Dendritic cell treated with granulocyte-macrophage colony-stimulating factor and Interleukin-4, amounts not matched to agents 40 ng/mL and 50 ng/mL, for 4 days (primary cell): Measurements from ENCODE around the gene TJP3.

Experiments
- H3K27ac Mint-ChIP-seq: one replicate; pipeline ENCODE4 v1.8.0; 2022; ENCODE audit warnings: mild to moderate bottlenecking, mixed read lengths
- H3K27me3 Mint-ChIP-seq: one replicate; pipeline ENCODE4 v1.8.0; 2022; ENCODE audit warnings: mild to moderate bottlenecking, mixed read lengths
- H3K36me3 Mint-ChIP-seq: one replicate; pipeline ENCODE4 v1.8.0; 2022; ENCODE audit warnings: low read depth, mixed read lengths
- H3K4me1 Mint-ChIP-seq: one replicate; pipeline ENCODE4 v1.8.0; 2022; ENCODE audit warnings: low read depth, mixed read lengths
- H3K4me3 Mint-ChIP-seq: one replicate; pipeline ENCODE4 v1.8.0; 2022; ENCODE audit warnings: mild to moderate bottlenecking, moderate library complexity, mixed read lengths
- H3K9me3 Mint-ChIP-seq: one replicate; pipeline ENCODE4 v1.8.0; 2022; ENCODE audit warnings: mixed read lengths
- intact Hi-C: fragments of 100-400 bp; cut with micrococcal nuclease; formaldehyde crosslinking; loops from one replicate; pipeline ENCODE4 v1.15.0; 2022

Gene TJP3

GRCh38 chr19:3774621-3775373 lies 66.6 kb downstream of the TJP3 start:
- H3K9me3 Mint-ChIP-seq, result peaks cover 7% of the 10 kb centered on the region
- no peak overlapping the region for H3K4me3 Mint-ChIP-seq
- H3K27me3 Mint-ChIP-seq, result peaks cover 2% of the 10 kb centered on the region
- H3K4me1 Mint-ChIP-seq, result peaks cover 5% of the 10 kb centered on the region
- H3K36me3 Mint-ChIP-seq, result peaks cover 19% of the 10 kb centered on the region
- intact Hi-C loops, result no loop called here
- no peak overlapping the region for H3K27ac Mint-ChIP-seq

- Mint-ChIP-seq H3K27me3 (peaks cover 2% of the 10 kb centered on the region), H3K9me3 (peaks cover 7% of the 10 kb centered on the region), H3K4me3 (no peak overlapping the region), H3K4me1 (peaks cover 5% of the 10 kb centered on the region), H3K27ac (no peak overlapping the region), H3K36me3 (peaks cover 14% of the 10 kb centered on the region)
- intact Hi-C loops, result no loop called here
These were observed 67.2 kb downstream of the TJP3 start for GRCh38 chr19:3775374-3775711.

GRCh38 chr19:3775831-3776230 lies 67.6 kb downstream of the TJP3 start:
- peaks cover 2% of the 10 kb centered on the region for H3K27me3 Mint-ChIP-seq
- no peak overlapping the region for H3K4me3 Mint-ChIP-seq
- H3K4me1 Mint-ChIP-seq, result peaks cover 5% of the 10 kb centered on the region
- peaks cover 14% of the 10 kb centered on the region for H3K36me3 Mint-ChIP-seq
- H3K27ac Mint-ChIP-seq, result no peak overlapping the region
- H3K9me3 Mint-ChIP-seq, result peaks cover 7% of the 10 kb centered on the region
- intact Hi-C loops, result no loop called here

- Mint-ChIP-seq H3K9me3 (peaks cover 13% of the 10 kb centered on the region), H3K27me3 (peaks cover 2% of the 10 kb centered on the region), H3K4me3 (no peak overlapping the region), H3K4me1 (peaks cover 5% of the 10 kb centered on the region), H3K27ac (no peak overlapping the region), H3K36me3 (peaks cover 18% of the 10 kb centered on the region)
- intact Hi-C loops, result no loop called here
These were observed 68.4 kb downstream of the TJP3 start for GRCh38 chr19:3776479-3777040.

GRCh38 chr19:3778104-3778867 lies 70.1 kb downstream of the TJP3 start:
- H3K27me3 Mint-ChIP-seq, result no peaks in the 10 kb centered on the region
- H3K27ac Mint-ChIP-seq, result no peak overlapping the region
- H3K4me3 Mint-ChIP-seq, result no peak overlapping the region
- H3K4me1 Mint-ChIP-seq, result peaks cover 5% of the 10 kb centered on the region
- H3K9me3 Mint-ChIP-seq, result peaks cover 29% of the 10 kb centered on the region
- H3K36me3 Mint-ChIP-seq, result peaks cover 35% of the 10 kb centered on the region
- intact Hi-C loops, result no loop called here

GRCh38 chr19:3778899-3779723 lies 70.9 kb downstream of the TJP3 start:
- Mint-ChIP-seq H3K27me3 (no peaks in the 10 kb centered on the region), H3K4me3 (no peak overlapping the region), H3K4me1 (peaks cover 5% of the 10 kb centered on the region), H3K27ac (no peak overlapping the region), H3K36me3 (peaks cover 43% of the 10 kb centered on the region), H3K9me3 (peaks cover 29% of the 10 kb centered on the region)
- intact Hi-C loops, result no loop called here

- peaks cover 1% of the 10 kb centered on the region for H3K27me3 Mint-ChIP-seq
- intact Hi-C loops, result no loop called here
- peaks cover 19% of the 10 kb centered on the region for H3K4me1 Mint-ChIP-seq
- peaks cover 57% of the 10 kb centered on the region for H3K36me3 Mint-ChIP-seq
- no peak overlapping the region for H3K27ac Mint-ChIP-seq
- no peak overlapping the region for H3K4me3 Mint-ChIP-seq
- H3K9me3 Mint-ChIP-seq, result peaks cover 29% of the 10 kb centered on the region
These were observed 72.7 kb downstream of the TJP3 start for GRCh38 chr19:3780786-3781304.

GRCh38 chr19:3781603-3782002 lies 73.4 kb downstream of the TJP3 start:
- H3K4me3 Mint-ChIP-seq, result no peak overlapping the region
- H3K9me3 Mint-ChIP-seq, result peaks cover 25% of the 10 kb centered on the region
- H3K27me3 Mint-ChIP-seq, result peaks cover 4% of the 10 kb centered on the region
- intact Hi-C loops, result no loop called here
- H3K36me3 Mint-ChIP-seq, result peaks cover 57% of the 10 kb centered on the region
- H3K4me1 Mint-ChIP-seq, result peaks cover 19% of the 10 kb centered on the region
- H3K27ac Mint-ChIP-seq, result no peak overlapping the region

- Mint-ChIP-seq H3K27ac (no peak overlapping the region), H3K4me3 (no peak overlapping the region), H3K9me3 (peaks cover 22% of the 10 kb centered on the region), H3K36me3 (peaks cover 56% of the 10 kb centered on the region), H3K27me3 (peaks cover 7% of the 10 kb centered on the region), H3K4me1 (peaks cover 13% of the 10 kb centered on the region)
- intact Hi-C loops, result no loop called here
These were observed 74.1 kb downstream of the TJP3 start for GRCh38 chr19:3782330-3782729.

GRCh38 chr19:3782903-3783302 lies 74.7 kb downstream of the TJP3 start:
- no peak overlapping the region for H3K4me3 Mint-ChIP-seq
- intact Hi-C loops, result no loop called here
- peaks cover 52% of the 10 kb centered on the region for H3K36me3 Mint-ChIP-seq
- peaks cover 13% of the 10 kb centered on the region for H3K4me1 Mint-ChIP-seq
- no peak overlapping the region for H3K27ac Mint-ChIP-seq
- peaks cover 7% of the 10 kb centered on the region for H3K27me3 Mint-ChIP-seq
- H3K9me3 Mint-ChIP-seq, result peaks cover 22% of the 10 kb centered on the region

- H3K27me3 Mint-ChIP-seq, result peaks cover 13% of the 10 kb centered on the region
- intact Hi-C loops, result no loop called here
- peak overlapping the region; percentile 82 for H3K4me3 Mint-ChIP-seq
- H3K4me1 Mint-ChIP-seq, result peaks cover 13% of the 10 kb centered on the region
- H3K9me3 Mint-ChIP-seq, result peaks cover 22% of the 10 kb centered on the region
- peak overlapping the region; percentile 73 for H3K27ac Mint-ChIP-seq
- H3K36me3 Mint-ChIP-seq, result peaks cover 43% of the 10 kb centered on the region
These were observed 75.7 kb downstream of the TJP3 start for GRCh38 chr19:3783660-3784584.

GRCh38 chr19:3784607-3785450 lies 76.6 kb downstream of the TJP3 start:
- peaks cover 22% of the 10 kb centered on the region for H3K9me3 Mint-ChIP-seq
- intact Hi-C loops, result no loop called here
- H3K4me1 Mint-ChIP-seq, result peaks cover 13% of the 10 kb centered on the region
- H3K36me3 Mint-ChIP-seq, result peaks cover 43% of the 10 kb centered on the region
- H3K27me3 Mint-ChIP-seq, result peaks cover 21% of the 10 kb centered on the region
- peak overlapping the region; percentile 73 for H3K27ac Mint-ChIP-seq
- peak overlapping the region; percentile 82 for H3K4me3 Mint-ChIP-seq
